GM12878 (cell line): Measurements from ENCODE around the gene CALY. TPM values are rescaled to one million over a fixed set of nuclear protein-coding genes. Genes with fewer than 3 reads are reported as not detected.

Experiments used
- ATAC-seq: fragments of 200-7000 bp; cut with Tn5 transposase; 3 replicates; pipeline ENCODE4 v1.9.1; 2020; ENCODE audit warnings: mild to moderate bottlenecking, moderate library complexity
- BruUV-seq: library from RNA; stranded (reverse); fragments of 400-500 nt; replicated peaks from 2 replicates; lab custom pipeline; 2021; lab: Mats Ljungman, UMichigan
- CTCF ChIA-PET: fragments of 300-600 bp; sonication (Branson Sonifier 250); formaldehyde crosslinking; extraction: SDS; loops from one replicate; lab custom pipeline; 2021; ENCODE audit warnings: inconsistent platforms; lab: Yijun Ruan, JAX
- POLR2A ChIA-PET: fragments of 350-600 bp; formaldehyde crosslinking; extraction: SDS; loops from one replicate; lab custom pipeline; 2021; ENCODE audit warnings: inconsistent platforms; lab: Charles Lee
- RAD21 ChIA-PET: fragments of 300-600 bp; sonication (Branson Sonifier 250); formaldehyde crosslinking; loops from one replicate; lab custom pipeline; 2023; ENCODE audit warnings: antibody characterized with exemption; ENCODE audit not compliant: unreplicated experiment; lab: Charles Lee
- SMC1A ChIA-PET: fragments of 300-600 bp; sonication (Branson Sonifier 250); formaldehyde crosslinking; loops from one replicate; lab custom pipeline; 2023; ENCODE audit not compliant: unreplicated experiment, uncharacterized antibody; lab: Charles Lee
- DNase-seq: peaks from one replicate; pipeline ENCODE4 v3.0.0-alpha.2; 2011; ENCODE audit warnings: low read depth, low spot score
- FAIRE-seq: peaks from 3 replicates; lab custom pipeline; 2011; peaks lifted over from hg19 to GRCh38; lab: Jason Lieb, UNC
- H2AFZ ChIP-seq: 2 replicates; pipeline ENCODE4 v1.6.0; 2011; ENCODE audit warnings: low read depth, low read length, control low read depth; ENCODE audit not compliant: control insufficient read depth
- H3K27ac ChIP-seq: 2 replicates; pipeline ENCODE4 v1.5.1; 2011; ENCODE audit warnings: control low read depth; ENCODE audit not compliant: control insufficient read depth, insufficient read depth
- H3K27me3 ChIP-seq, 2 experiments: replicated peaks in 1 of 2; 2 replicates each; pipeline versions ENCODE4 v1.6.0 to v1.6.1; 2011; ENCODE audit warnings: low read length in 1 of 2; ENCODE audit not compliant: control insufficient read depth in 2 of 2, insufficient read depth in 2 of 2
- H3K36me3 ChIP-seq, 2 experiments: 2 replicates each; pipeline ENCODE4 v1.5.1; 2011; ENCODE audit warnings: low read length in 1 of 2; ENCODE audit not compliant: control insufficient read depth in 2 of 2, insufficient read depth in 2 of 2
- H3K4me1 ChIP-seq: 2 replicates; pipeline ENCODE4 v1.6.1; 2011; ENCODE audit warnings: mild to moderate bottlenecking, low read length, moderate library complexity, mixed read lengths; ENCODE audit not compliant: control insufficient read depth, insufficient read depth
- H3K4me2 ChIP-seq: 2 replicates; pipeline ENCODE4 v1.6.0; 2011; ENCODE audit warnings: control low read depth; ENCODE audit not compliant: control insufficient read depth, insufficient read depth
- H3K4me3 ChIP-seq: fragments of 200-600 bp; sonication (generic); 2 replicates; pipeline ENCODE4 v1.5.1; 2016
- H3K79me2 ChIP-seq: 2 replicates; pipeline ENCODE4 v1.6.0; 2011; ENCODE audit warnings: low read length; ENCODE audit not compliant: control insufficient read depth, insufficient read depth
- H3K9ac ChIP-seq: 2 replicates; pipeline ENCODE4 v1.8.0; 2011; ENCODE audit warnings: low read length, control low read depth, mixed read lengths; ENCODE audit not compliant: control insufficient read depth, insufficient read depth
- H3K9me3 ChIP-seq: replicated peaks from 3 replicates; pipeline ENCODE4 v1.5.1; 2011; ENCODE audit warnings: mild to moderate bottlenecking, low read length; ENCODE audit not compliant: control insufficient read depth, insufficient read depth
- H4K20me1 ChIP-seq: 2 replicates; pipeline ENCODE4 v1.6.0; 2011; ENCODE audit not compliant: control insufficient read depth, insufficient read depth
- ATF7 ChIP-seq: fragments of 450-650 bp; IDR thresholded peaks from 2 replicates; pipeline ENCODE4 v1.6.1; 2016; ENCODE audit warnings: low read depth, mild to moderate bottlenecking
- EZH2 ChIP-seq: IDR thresholded peaks from 2 replicates; pipeline ENCODE4 v1.6.1; 2012; ENCODE audit warnings: low read depth, mild to moderate bottlenecking, control low read depth, inconsistent platforms, low read length, borderline replicate concordance; ENCODE audit not compliant: control insufficient read depth
- GATAD2B ChIP-seq: fragments of 450-650 bp; conservative IDR thresholded peaks from 2 replicates; pipeline ENCODE4 v1.6.1; 2017; ENCODE audit warnings: low read depth, mild to moderate bottlenecking, moderate library complexity
- MXI1 ChIP-seq: fragments of 150-350 bp; IDR thresholded peaks from 2 replicates; pipeline ENCODE4 v1.6.1; 2011; ENCODE audit warnings: low read depth, mild to moderate bottlenecking, inconsistent platforms, low read length, improper control_type of control experiment
- WGBS: methylation state at CpG from one replicate; pipeline ENCODE4 v1.1.6; 2016; ENCODE audit warnings: low lambda C conversion rate; ENCODE audit not compliant: insufficient replicate concordance, insufficient coverage; ENCODE audit errors: missing lambda C conversion rate; 5-methylcytosine and 5-hydroxymethylcytosine counted together
- in situ Hi-C: fragments of 300-500 bp; cut with MboI; formaldehyde crosslinking; loops from 9 replicates; pipeline ENCODE4 v1.14.3; 2018; ENCODE audit warnings: mixed read lengths
- intact Hi-C: fragments of 100-400 bp; cut with micrococcal nuclease; formaldehyde crosslinking; loops from one replicate; pipeline ENCODE4 v1.14.2; 2022; ENCODE audit not compliant: unreplicated experiment
- polyA plus RNA-seq, 11 experiments: library from polyadenylated mRNA; depleted of rRNA in 4 of 11; unstranded in 6 of 11; stranded (reverse) in 5 of 11; fragments of >200 nt; fragmentation: Nextera tagmentation in 4 of 11; fragmentation: Illumina TruSeq in 1 of 11; extraction: Ambion mirVana in 4 of 11; extraction: Trizol in 1 of 11; gene quantifications; 1 replicate in 1 of 11; 2 replicates in 10 of 11; pipeline versions ENCODE4 v1.2.1 to v1.2.3, GENCODE V29; 2011 to 2016; ENCODE audit warnings: inconsistent platforms in 2 of 11, missing spikeins in 2 of 11, low read depth in 1 of 11
- total RNA-seq, 4 experiments: library from RNA; depleted of rRNA in 3 of 4; stranded (reverse); fragments of >200 nt in 3 of 4; fragmentation: Illumina TruSeq in 1 of 4; extraction: Trizol in 1 of 4; gene quantifications; 2 replicates each; pipeline versions ENCODE4 v1.2.1 to v1.2.3, GENCODE V29; 2013 to 2021
- TF ChIP-seq, protein P1 (sequence below): IDR thresholded peaks from 2 replicates; pipeline ENCODE4 v1.6.1; 2012; ENCODE audit warnings: low read length, inconsistent platforms

The CALY gene
- total and polyA plus RNA-seq, 10 of the 15 experiments (the other 5 are each of a cell fraction or from before 2014, with no cell fraction given), result 0.07 TPM; not detected in 9

DNA sequence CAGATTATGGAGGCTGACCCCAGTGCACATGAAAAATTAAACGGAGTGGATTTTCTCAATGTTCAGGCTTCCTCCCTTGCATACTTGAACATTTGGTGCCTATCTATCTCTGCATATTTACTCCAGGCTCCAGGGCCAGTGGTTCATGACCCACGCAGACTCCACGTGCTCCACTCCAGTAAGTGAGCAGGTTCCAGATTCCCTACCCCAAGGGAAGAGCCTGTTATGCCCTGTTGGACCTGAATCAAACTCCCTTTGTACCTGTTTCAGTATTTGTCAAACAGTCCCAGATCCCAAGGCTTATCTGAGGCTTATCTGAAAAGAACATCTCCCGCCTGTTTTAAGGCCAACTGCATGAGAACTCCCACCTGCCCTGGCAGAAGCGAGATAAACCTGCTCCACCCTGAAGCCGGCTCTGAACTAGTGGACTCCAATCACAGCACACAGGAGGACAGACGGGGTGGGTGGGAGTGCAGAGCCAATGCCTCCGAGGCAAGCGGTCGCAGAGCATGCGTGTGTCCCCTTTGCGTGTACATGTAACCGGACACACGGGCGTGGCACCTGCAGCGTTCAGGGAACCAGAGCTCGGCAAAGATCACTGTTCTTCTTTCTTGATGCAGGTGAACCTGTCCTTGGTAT is 23.4 kb upstream of the CALY start:
- in situ Hi-C loops, result no loop called here
- TF ChIP-seq MXI1, result no peak
- TF ChIP-seq, protein P1, sequence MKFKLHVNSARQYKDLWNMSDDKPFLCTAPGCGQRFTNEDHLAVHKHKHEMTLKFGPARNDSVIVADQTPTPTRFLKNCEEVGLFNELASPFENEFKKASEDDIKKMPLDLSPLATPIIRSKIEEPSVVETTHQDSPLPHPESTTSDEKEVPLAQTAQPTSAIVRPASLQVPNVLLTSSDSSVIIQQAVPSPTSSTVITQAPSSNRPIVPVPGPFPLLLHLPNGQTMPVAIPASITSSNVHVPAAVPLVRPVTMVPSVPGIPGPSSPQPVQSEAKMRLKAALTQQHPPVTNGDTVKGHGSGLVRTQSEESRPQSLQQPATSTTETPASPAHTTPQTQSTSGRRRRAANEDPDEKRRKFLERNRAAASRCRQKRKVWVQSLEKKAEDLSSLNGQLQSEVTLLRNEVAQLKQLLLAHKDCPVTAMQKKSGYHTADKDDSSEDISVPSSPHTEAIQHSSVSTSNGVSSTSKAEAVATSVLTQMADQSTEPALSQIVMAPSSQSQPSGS, result no peak
- TF ChIP-seq EZH2, result no peak
- no peak for TF ChIP-seq GATAD2B
- TF ChIP-seq ATF7, result no peak
- POLR2A ChIA-PET, result interaction anchor here (1.5 kb wide), 1 partner anchor 27 kb away, joined by 5 read pairs; no protein-coding TSS in a partner anchor

More for the DNA sequence above, 23.4 kb upstream of the CALY start:
- Histone ChIP-seq H2AFZ (no peak overlapping the region), H3K79me2 (no peaks in the 10 kb centered on the region; the same call in 1 of the 2 replicates), H3K4me3 (no peak overlapping the region), H3K36me3 (peaks cover 0 to 5% of the 10 kb centered on the region in 2 experiments; a peak in 3 of 4 replicates), H3K4me1 (peaks cover 18% of the 10 kb centered on the region), H3K27me3 (no peaks in the 10 kb centered on the region), H3K9me3 (no peaks in the 10 kb centered on the region), H4K20me1 (no peaks in the 10 kb centered on the region), H3K27ac (no peak overlapping the region), H3K9ac (no peak overlapping the region), H3K4me2 (no peak overlapping the region)
- RAD21 ChIA-PET, result no interaction called here
- DNase-seq, result no peak
- no peak for ATAC-seq
- no TSS peak for BruUV-seq
- 83% methylated on average over 17 of the region's 17 CpGs for WGBS
- SMC1A ChIA-PET, result no interaction called here
- FAIRE-seq, result no peak
- intact Hi-C loops, result no loop called here
- CTCF ChIA-PET, result interaction anchor here (1.5 to 2.4 kb wide), 2 partner anchors 31 kb away, joined by 6 to 14 read pairs; no protein-coding TSS in a partner anchor
